ENCODE results near the gene MEF2C.
"Not testable (repeated sequence)": the region's sequence is repeated elsewhere in the genome, so short reads cannot be mapped to it uniquely, and the experiment has no call there.

MEF2C gene

GRCh38 chr5:88861231-88861630 lies 21.8 kb downstream of the MEF2C start:
- DNase-seq = no peak

- peak; percentile 63 for DNase-seq
These were observed 22.5 kb downstream of the MEF2C start for GRCh38 chr5:88860501-88860900.

- DNase-seq = no peak
These were observed 24.6 kb downstream of the MEF2C start for GRCh38 chr5:88858392-88858791.

- not testable (repeated sequence) for DNase-seq
These were observed 26.6 kb downstream of the MEF2C start for GRCh38 chr5:88856381-88856780.

GRCh38 chr5:88854769-88855168 lies 28.2 kb downstream of the MEF2C start:
- no peak for DNase-seq

GRCh38 chr5:88847420-88847819 lies 35.6 kb downstream of the MEF2C start:
- DNase-seq = no peak

GRCh38 chr5:88846434-88846833 lies 36.5 kb downstream of the MEF2C start:
- DNase-seq = no peak

GRCh38 chr5:88845081-88845697 lies 37.8 kb downstream of the MEF2C start:
- no peak for DNase-seq

- DNase-seq = no peak
These were observed 40.2 kb downstream of the MEF2C start for GRCh38 chr5:88842784-88843183.

GRCh38 chr5:88841212-88841611 lies 41.8 kb downstream of the MEF2C start:
- DNase-seq = no peak

- DNase-seq = no peak
These were observed 42.5 kb downstream of the MEF2C start for GRCh38 chr5:88840495-88840894.

GRCh38 chr5:88839238-88839637 lies 43.7 kb downstream of the MEF2C start:
- DNase-seq = no peak

- DNase-seq = no peak
These were observed 44.5 kb downstream of the MEF2C start for GRCh38 chr5:88838500-88838899.

GRCh38 chr5:88837817-88838216 lies 45.2 kb downstream of the MEF2C start:
- no peak for DNase-seq

- DNase-seq = no peak
These were observed 45.8 kb downstream of the MEF2C start for GRCh38 chr5:88837222-88837621.

GRCh38 chr5:88836195-88836838 lies 46.7 kb downstream of the MEF2C start:
- no peak for DNase-seq

- no peak for DNase-seq
These were observed 48.5 kb downstream of the MEF2C start for GRCh38 chr5:88834499-88834898.

GRCh38 chr5:88834131-88834462 lies 48.9 kb downstream of the MEF2C start:
- no peak for DNase-seq

- peak; percentile 77 for DNase-seq
These were observed 49.4 kb downstream of the MEF2C start for GRCh38 chr5:88833371-88834130.

- DNase-seq = no peak
These were observed 51.2 kb downstream of the MEF2C start for GRCh38 chr5:88831816-88832215.

- no peak for DNase-seq
These were observed 52.4 kb downstream of the MEF2C start for GRCh38 chr5:88830567-88830966.

GRCh38 chr5:88829775-88830174 lies 53.2 kb downstream of the MEF2C start:
- no peak for DNase-seq

GRCh38 chr5:88829054-88829453 lies 53.9 kb downstream of the MEF2C start:
- no peak for DNase-seq

- peak; percentile 66 for DNase-seq
These were observed 55.0 kb downstream of the MEF2C start for GRCh38 chr5:88827997-88828396.
